Measurements from ENCODE around the gene COL6A1. TPM values are rescaled to one million over a fixed set of nuclear protein-coding genes. Genes with fewer than 3 reads are reported as not detected.

COL6A1 gene
- total RNA-seq, 4 donors from 2014 or later: 94.9 to 265 (median 133) TPM

DNA sequence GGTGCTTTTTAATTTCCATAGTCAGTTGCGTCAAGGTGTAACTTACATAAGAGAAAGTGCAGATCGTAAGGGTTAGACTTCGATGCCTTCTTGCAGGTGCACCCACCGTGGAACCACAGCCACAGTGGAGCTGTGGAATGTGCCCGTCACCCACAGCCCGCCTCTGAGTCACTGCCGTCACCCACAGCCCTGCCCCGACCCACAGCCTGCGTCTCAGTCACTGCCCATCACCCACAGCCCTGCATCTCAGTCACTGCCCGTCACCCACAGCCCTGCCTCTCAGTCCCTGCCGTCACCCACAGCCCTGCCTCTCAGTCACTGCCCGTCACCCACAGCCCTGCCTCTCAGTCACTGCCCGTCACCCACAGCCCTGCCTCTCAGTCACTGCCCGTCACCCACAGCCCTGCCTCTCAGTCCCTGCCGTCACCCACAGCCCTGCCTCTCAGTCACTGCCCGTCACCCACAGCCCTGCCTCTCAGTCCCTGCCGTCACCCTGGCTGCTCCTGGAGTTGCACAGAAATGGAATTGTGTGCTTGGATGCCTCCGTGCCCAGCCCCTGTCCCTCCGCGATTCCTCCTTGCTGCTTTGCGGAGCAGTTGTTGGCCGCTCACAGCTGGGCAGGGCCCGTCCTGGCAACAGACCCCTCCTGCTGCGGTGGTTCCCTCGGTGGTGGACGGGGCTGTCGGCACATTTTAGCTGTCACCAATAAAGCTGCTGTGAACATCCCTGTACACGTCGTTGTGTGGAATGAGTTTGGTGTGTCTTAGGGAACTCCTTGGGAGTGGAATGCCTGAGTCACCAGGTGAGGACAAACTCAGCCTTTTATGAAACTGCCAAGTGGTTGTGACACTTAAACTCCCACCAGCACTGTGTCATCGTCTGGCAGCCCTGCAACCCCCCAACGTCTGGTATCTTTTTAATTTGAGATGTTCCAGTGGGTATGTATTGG is 71.4 kb downstream of the COL6A1 start:
- intact Hi-C loops (cut with DNase I; ENCODE audit: low total_unique reads): no loop called here
- no peak for TF ChIP-seq POLR2A (IDR thresholded peaks at IDR 0.05)
- TF ChIP-seq, protein P1, sequence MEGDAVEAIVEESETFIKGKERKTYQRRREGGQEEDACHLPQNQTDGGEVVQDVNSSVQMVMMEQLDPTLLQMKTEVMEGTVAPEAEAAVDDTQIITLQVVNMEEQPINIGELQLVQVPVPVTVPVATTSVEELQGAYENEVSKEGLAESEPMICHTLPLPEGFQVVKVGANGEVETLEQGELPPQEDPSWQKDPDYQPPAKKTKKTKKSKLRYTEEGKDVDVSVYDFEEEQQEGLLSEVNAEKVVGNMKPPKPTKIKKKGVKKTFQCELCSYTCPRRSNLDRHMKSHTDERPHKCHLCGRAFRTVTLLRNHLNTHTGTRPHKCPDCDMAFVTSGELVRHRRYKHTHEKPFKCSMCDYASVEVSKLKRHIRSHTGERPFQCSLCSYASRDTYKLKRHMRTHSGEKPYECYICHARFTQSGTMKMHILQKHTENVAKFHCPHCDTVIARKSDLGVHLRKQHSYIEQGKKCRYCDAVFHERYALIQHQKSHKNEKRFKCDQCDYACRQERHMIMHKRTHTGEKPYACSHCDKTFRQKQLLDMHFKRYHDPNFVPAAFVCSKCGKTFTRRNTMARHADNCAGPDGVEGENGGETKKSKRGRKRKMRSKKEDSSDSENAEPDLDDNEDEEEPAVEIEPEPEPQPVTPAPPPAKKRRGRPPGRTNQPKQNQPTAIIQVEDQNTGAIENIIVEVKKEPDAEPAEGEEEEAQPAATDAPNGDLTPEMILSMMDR (IDR thresholded peaks at IDR 0.05): no peak
- no peak overlapping the region for H3K4me3 ChIP-seq (ENCODE audit: low read depth, poor library complexity, severe bottlenecking)
- 55 to 65% methylated on average over 31 of the region's 31 CpGs for WGBS, 2 donors
- peak; percentile 40 to 90 for DNase-seq (ENCODE audit: low spot score in 2 of 2)

DNA sequence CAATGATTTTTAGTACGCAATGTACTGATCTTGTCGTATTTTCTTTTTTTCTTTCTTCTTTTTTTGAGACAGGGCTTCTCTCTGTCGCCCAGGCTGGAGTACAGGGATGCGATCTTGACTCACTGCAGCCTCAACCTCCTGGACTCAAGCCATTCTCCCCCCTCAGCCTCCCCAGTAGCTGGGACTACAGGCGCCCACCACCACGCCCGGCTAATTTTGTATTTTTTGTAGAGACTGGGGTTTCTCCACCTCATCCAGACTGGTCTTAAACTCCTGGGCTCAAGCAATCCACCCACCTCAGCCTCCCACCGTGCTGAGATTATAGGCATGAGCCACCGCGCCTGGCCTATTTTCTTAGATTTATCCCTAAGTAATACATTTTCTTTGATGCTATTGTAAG is 72.5 kb downstream of the COL6A1 start:
- TF ChIP-seq, protein P1 (IDR thresholded peaks at IDR 0.05): no peak
- no peak for TF ChIP-seq POLR2A (IDR thresholded peaks at IDR 0.05)
- H3K4me3 ChIP-seq (ENCODE audit: low read depth, poor library complexity, severe bottlenecking): no peak overlapping the region
- intact Hi-C loops (cut with DNase I; ENCODE audit: low total_unique reads): no loop called here
- DNase-seq (ENCODE audit: low spot score in 2 of 2): peak; percentile 12 to 83
- 79 to 80% methylated on average over 10 of the region's 10 CpGs for WGBS, 2 donors

- peak; percentile 15 to 86 for DNase-seq (ENCODE audit: low spot score in 2 of 2)
- 29 to 60% methylated on average over 12 of the region's 12 CpGs for WGBS, 2 donors
- no peak overlapping the region for H3K4me3 ChIP-seq (ENCODE audit: low read depth, poor library complexity, severe bottlenecking)
- intact Hi-C loops (cut with DNase I; ENCODE audit: low total_unique reads): no loop called here
- TF ChIP-seq, protein P1 (IDR thresholded peaks at IDR 0.05): no peak
- no peak for TF ChIP-seq POLR2A (IDR thresholded peaks at IDR 0.05)
Measured at GRCh38 chr21:46054451-46054881, 72.9 kb downstream of the COL6A1 start.

Other genes starting within 250 kb of the COL6A1 start
- gene COL6A2, start 116.3 kb downstream of the COL6A1 start, total RNA-seq: 100 to 1,000 TPM; 137 to 543 (median 164) TPM
- under 1 TPM in 1 of 4 donors, not detected in 3; 0.29 TPM for gene FTCD, start 173.8 kb downstream of the COL6A1 start, total RNA-seq
- gene SPATC1L, start 202.7 kb downstream of the COL6A1 start, total RNA-seq: 1 to 10 TPM; 2.1 to 7.5 (median 4.0) TPM
- gene LSS, start 247.0 kb downstream of the COL6A1 start, total RNA-seq: 100 to 1,000 TPM in 1 of 4 donors, 10 to 100 TPM in 3; 60.8 to 165 (median 81.7) TPM